GM23338 (cell line): ENCODE data around the gene NUDT21. TPM values are rescaled to one million over a fixed set of nuclear protein-coding genes. Genes with fewer than 3 reads are reported as not detected.

Experiments
- ATAC-seq: fragments of 200-7000 bp; cut with Tn5 transposase; 3 replicates; pipeline ENCODE4 v1.9.1; 2020
- DNase-seq: peaks from one replicate; pipeline ENCODE4 v3.0.0-alpha.2; 2015; ENCODE audit warnings: low spot score
- H2AFZ ChIP-seq: fragments of 200-600 bp; sonication (generic); 2 replicates; pipeline ENCODE4 v1.8.0; 2016; ENCODE audit warnings: antibody characterized with exemption, mild to moderate bottlenecking, moderate library complexity
- H3F3A ChIP-seq: fragments of 200-600 bp; sonication (generic); replicated peaks from 2 replicates; pipeline ENCODE4 v1.8.0; 2017; ENCODE audit warnings: antibody characterized with exemption, mixed run types, low read depth
- H3K27ac ChIP-seq: fragments of 200-600 bp; sonication (generic); 2 replicates; pipeline ENCODE4 v1.6.1; 2016; ENCODE audit warnings: low read depth
- H3K27me3 ChIP-seq: fragments of 200-600 bp; sonication (generic); 2 replicates; pipeline ENCODE4 v1.8.0; 2016; ENCODE audit warnings: mild to moderate bottlenecking, mixed run types, moderate library complexity; ENCODE audit not compliant: insufficient read depth
- H3K36me3 ChIP-seq: fragments of 200-600 bp; sonication (generic); 2 replicates; pipeline ENCODE4 v1.8.0; 2016; ENCODE audit warnings: mild to moderate bottlenecking; ENCODE audit not compliant: insufficient read depth
- H3K4me1 ChIP-seq: fragments of 200-600 bp; sonication (generic); 2 replicates; pipeline ENCODE4 v1.8.0; 2016; ENCODE audit warnings: mild to moderate bottlenecking, moderate library complexity; ENCODE audit not compliant: insufficient read depth
- H3K4me2 ChIP-seq: fragments of 200-600 bp; sonication (generic); 2 replicates; pipeline ENCODE4 v1.7.1; 2017; ENCODE audit warnings: mixed run types
- H3K4me3 ChIP-seq: fragments of 200-600 bp; sonication (generic); 2 replicates; pipeline ENCODE4 v1.6.1; 2016; ENCODE audit warnings: mixed run types
- H3K79me2 ChIP-seq: fragments of 200-600 bp; sonication (generic); replicated peaks from 2 replicates; pipeline ENCODE4 v1.8.0; 2017; ENCODE audit warnings: mild to moderate bottlenecking; ENCODE audit not compliant: insufficient read depth
- H3K9me2 ChIP-seq: fragments of 200-600 bp; sonication (generic); 2 replicates; pipeline ENCODE4 v1.8.0; 2017; ENCODE audit not compliant: insufficient read depth
- H4K20me1 ChIP-seq: fragments of 200-600 bp; sonication (generic); replicated peaks from 2 replicates; pipeline ENCODE4 v1.8.0; 2017; ENCODE audit warnings: mild to moderate bottlenecking; ENCODE audit not compliant: insufficient read depth
- H3K27ac Mint-ChIP-seq: 2 replicates; pipeline ENCODE4 v1.8.0; 2020; ENCODE audit warnings: inconsistent platforms, mild to moderate bottlenecking, moderate library complexity, mixed read lengths
- H3K27me3 Mint-ChIP-seq: 3 replicates; pipeline ENCODE4 v1.8.0; 2022; ENCODE audit warnings: low read depth, mild to moderate bottlenecking, moderate library complexity, mixed read lengths, inconsistent platforms; ENCODE audit not compliant: insufficient read depth, poor library complexity
- H3K36me3 Mint-ChIP-seq: 3 replicates; pipeline ENCODE4 v1.8.0; 2021; ENCODE audit warnings: low read depth, mild to moderate bottlenecking, inconsistent platforms, moderate library complexity, mixed read lengths
- H3K4me1 Mint-ChIP-seq: 3 replicates; pipeline ENCODE4 v1.8.0; 2020; ENCODE audit warnings: mild to moderate bottlenecking, inconsistent platforms, mixed read lengths
- H3K4me3 Mint-ChIP-seq: 3 replicates; pipeline ENCODE4 v1.8.0; 2021; ENCODE audit warnings: moderate library complexity, mild to moderate bottlenecking, inconsistent platforms, mixed read lengths
- H3K9me3 Mint-ChIP-seq: 3 replicates; pipeline ENCODE4 v1.8.0; 2020; ENCODE audit warnings: moderate library complexity, mild to moderate bottlenecking, inconsistent platforms, mixed read lengths
- CREB1 ChIP-seq: fragments of 250-450 bp; sonication (Bioruptor Pico); IDR thresholded peaks from 2 replicates; pipeline ENCODE4 v1.5.0; 2020; ENCODE audit warnings: low read depth, mild to moderate bottlenecking, moderate library complexity
- ETS1 ChIP-seq: IDR thresholded peaks from 2 replicates; pipeline ENCODE4 v1.6.1; 2016; ENCODE audit warnings: antibody characterized with exemption
- EZH2 ChIP-seq: fragments of 200-600 bp; sonication (generic); IDR thresholded peaks from one replicate; pipeline ENCODE4 v1.8.0; 2017; ENCODE audit warnings: antibody characterized with exemption, mild to moderate bottlenecking, low read depth; ENCODE audit not compliant: unreplicated experiment
- EZH2phosphoT487 ChIP-seq: fragments of 200-600 bp; sonication (generic); IDR thresholded peaks from one replicate; pipeline ENCODE4 v1.8.1; 2018; ENCODE audit warnings: antibody characterized with exemption; ENCODE audit not compliant: unreplicated experiment
- JUNB ChIP-seq: IDR thresholded peaks from one replicate; pipeline ENCODE4 v1.6.1; 2016; ENCODE audit warnings: antibody characterized with exemption; ENCODE audit not compliant: unreplicated experiment
- NANOG ChIP-seq: IDR thresholded peaks from 2 replicates; pipeline ENCODE4 v1.6.1; 2016; ENCODE audit warnings: antibody characterized with exemption, borderline replicate concordance
- POLR2AphosphoS5 ChIP-seq: IDR thresholded peaks from 2 replicates; pipeline ENCODE4 v1.6.1; 2016; ENCODE audit warnings: antibody characterized with exemption, low read depth
- REST ChIP-seq: IDR thresholded peaks from one replicate; pipeline ENCODE4 v1.6.1; 2018; ENCODE audit warnings: antibody characterized with exemption; ENCODE audit not compliant: unreplicated experiment
- STAT1 ChIP-seq: IDR thresholded peaks from one replicate; pipeline ENCODE4 v1.6.1; 2016; ENCODE audit warnings: antibody characterized with exemption; ENCODE audit not compliant: unreplicated experiment
- ZNF331 ChIP-seq: fragments of 250-450 bp; sonication (Bioruptor Pico); IDR thresholded peaks from 2 replicates; pipeline ENCODE4 v1.5.0; 2020; ENCODE audit warnings: low read depth, mild to moderate bottlenecking, moderate library complexity
- ZNF462 ChIP-seq: fragments of 250-450 bp; sonication (Bioruptor Pico); IDR thresholded peaks from 2 replicates; pipeline ENCODE4 v1.5.0; 2020; ENCODE audit warnings: mild to moderate bottlenecking, moderate library complexity
- polyA plus RNA-seq: library from polyadenylated mRNA; unstranded; fragments of >200 nt; fragmentation: Nextera tagmentation; extraction: Ambion mirVana; gene quantifications from 2 replicates; pipeline ENCODE4 v1.2.1, GENCODE V29; 2016
- total RNA-seq: library from RNA; depleted of rRNA; stranded (reverse); fragments of >200 nt; shearing (Covaris generic); gene quantifications from 2 replicates; pipeline ENCODE4 v1.2.3, GENCODE V29; 2014
- TF ChIP-seq, protein P1 (sequence below), 2 experiments: fragments of 200-600 bp in 1 of 2; sonication (generic) in 1 of 2; conservative IDR thresholded peaks; 2 replicates each; pipeline versions ENCODE4 v1.5.1 to v1.6.1; 2016 to 2017; ENCODE audit warnings: antibody characterized with exemption in 2 of 2, low read depth in 2 of 2, mild to moderate bottlenecking in 2 of 2, moderate library complexity in 1 of 2

Gene NUDT21
- total and polyA plus RNA-seq, 2 experiments from 2014 or later = 83.4 to 132 TPM

DNA sequence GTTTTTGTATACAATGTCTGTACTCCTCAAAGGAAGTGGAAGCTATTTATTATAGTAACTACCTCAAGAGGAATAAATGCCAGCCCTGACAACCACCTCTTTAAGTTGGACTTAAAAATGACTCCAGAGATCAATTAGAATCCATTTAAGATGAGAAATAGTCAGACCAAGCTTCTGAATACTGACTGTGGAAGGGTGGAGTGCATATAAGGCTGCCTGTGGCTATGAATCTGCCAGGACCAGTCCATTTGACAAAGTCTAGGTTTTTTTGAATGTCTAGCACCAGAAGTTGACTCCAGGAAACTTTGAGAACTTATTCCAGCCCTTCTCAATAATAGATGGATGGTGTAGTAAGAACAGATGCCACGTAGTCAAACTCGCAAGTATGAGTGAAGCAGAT is 15.2 kb upstream of the NUDT21 start:
- Histone ChIP-seq H3K27ac (no peak overlapping the region), H4K20me1 (peaks cover 6% of the 10 kb centered on the region; the same call in 1 of the 2 replicates), H3K36me3 (peaks cover 85% of the 10 kb centered on the region), H3F3A (0 out of 2 replicates have a peak, but pooled peaks cover 4% of the 10 kb centered on the region), H3K79me2 (no peaks in the 10 kb centered on the region), H3K9me2 (no peaks in the 10 kb centered on the region), H2AFZ (no peak overlapping the region), H3K4me3 (no peak overlapping the region), H3K4me2 (no peak overlapping the region), H3K4me1 (no peaks in the 10 kb centered on the region), H3K27me3 (no peaks in the 10 kb centered on the region)
- Mint-ChIP-seq H3K27me3 (no peaks in the 10 kb centered on the region), H3K27ac (no peak overlapping the region), H3K4me3 (no peak overlapping the region), H3K9me3 (no peaks in the 10 kb centered on the region), H3K36me3 (peaks cover 82% of the 10 kb centered on the region), H3K4me1 (no peaks in the 10 kb centered on the region)
- TF ChIP-seq REST = no peak
- no peak for TF ChIP-seq POLR2AphosphoS5
- TF ChIP-seq STAT1 = no peak
- TF ChIP-seq ETS1 = no peak
- no peak for TF ChIP-seq JUNB
- TF ChIP-seq ZNF462 (CRISPR knock-in tag) = no peak
- TF ChIP-seq ZNF331 (CRISPR knock-in tag) = no peak
- TF ChIP-seq NANOG = no peak
- no peak for TF ChIP-seq CREB1
- TF ChIP-seq EZH2 = no peak
- TF ChIP-seq EZH2phosphoT487 = no peak
- TF ChIP-seq, protein P1, sequence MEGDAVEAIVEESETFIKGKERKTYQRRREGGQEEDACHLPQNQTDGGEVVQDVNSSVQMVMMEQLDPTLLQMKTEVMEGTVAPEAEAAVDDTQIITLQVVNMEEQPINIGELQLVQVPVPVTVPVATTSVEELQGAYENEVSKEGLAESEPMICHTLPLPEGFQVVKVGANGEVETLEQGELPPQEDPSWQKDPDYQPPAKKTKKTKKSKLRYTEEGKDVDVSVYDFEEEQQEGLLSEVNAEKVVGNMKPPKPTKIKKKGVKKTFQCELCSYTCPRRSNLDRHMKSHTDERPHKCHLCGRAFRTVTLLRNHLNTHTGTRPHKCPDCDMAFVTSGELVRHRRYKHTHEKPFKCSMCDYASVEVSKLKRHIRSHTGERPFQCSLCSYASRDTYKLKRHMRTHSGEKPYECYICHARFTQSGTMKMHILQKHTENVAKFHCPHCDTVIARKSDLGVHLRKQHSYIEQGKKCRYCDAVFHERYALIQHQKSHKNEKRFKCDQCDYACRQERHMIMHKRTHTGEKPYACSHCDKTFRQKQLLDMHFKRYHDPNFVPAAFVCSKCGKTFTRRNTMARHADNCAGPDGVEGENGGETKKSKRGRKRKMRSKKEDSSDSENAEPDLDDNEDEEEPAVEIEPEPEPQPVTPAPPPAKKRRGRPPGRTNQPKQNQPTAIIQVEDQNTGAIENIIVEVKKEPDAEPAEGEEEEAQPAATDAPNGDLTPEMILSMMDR (conservative IDR thresholded peaks at IDR 0.05; ENCODE audit: low read depth in 2 of 2) = no peak
- no peak for DNase-seq
- ATAC-seq = no peak
